HCT116 (cell line): ENCODE measurements around the gene EIF4E2. TPM values are rescaled to one million over a fixed set of nuclear protein-coding genes. Genes with fewer than 3 reads are reported as not detected.

ENCODE experiments used
- ATAC-seq: fragments of 200-7000 bp; cut with Tn5 transposase; 2 replicates; pipeline ENCODE4 v1.9.1; 2020; ENCODE audit warnings: mild to moderate bottlenecking, moderate library complexity
- BruUV-seq: library from RNA; stranded (reverse); fragments of 400-500 nt; replicated peaks from 2 replicates; lab custom pipeline; 2021; lab: Mats Ljungman, UMichigan
- CTCF ChIA-PET: fragments of 300-600 bp; sonication (Branson Sonifier 250); formaldehyde crosslinking; loops from one replicate; lab custom pipeline; 2021; ENCODE audit warnings: antibody characterized with exemption; lab: Charles Lee
- POLR2A ChIA-PET: fragments of 300-600, 350-600 bp; sonication (Branson Sonifier 250); formaldehyde crosslinking; loops from one replicate; lab custom pipeline; 2021; ENCODE audit warnings: antibody characterized with exemption; lab: Charles Lee
- RAD21 ChIA-PET, 2 experiments: fragments of 300-600 bp; sonication (Branson Sonifier 250); formaldehyde crosslinking; loops; one replicate each; lab custom pipeline; 2023; ENCODE audit warnings: low total read pairs in 2 of 2; ENCODE audit not compliant: uncharacterized antibody in 2 of 2, unreplicated experiment in 2 of 2, low non-redundant PET in 1 of 2; lab: Charles Lee
- DNase-seq: peaks from one replicate; pipeline ENCODE4 v3.0.0-alpha.2; 2010; ENCODE audit warnings: low read depth, low spot score
- H2AFZ ChIP-seq: fragments of 200-600 bp; shearing (Covaris generic), sonication (generic); 2 replicates; pipeline ENCODE4 v1.6.1; 2017; ENCODE audit warnings: low read depth, mixed run types, mixed read lengths, antibody characterized with exemption, low read length; ENCODE audit not compliant: poor library complexity, severe bottlenecking
- H3K27ac ChIP-seq: 2 replicates; pipeline ENCODE4 v1.5.1; 2012; ENCODE audit warnings: low read depth, low read length
- H3K27me3 ChIP-seq: fragments of 200-600 bp; sonication (generic); 2 replicates; pipeline ENCODE4 v1.6.1; 2016; ENCODE audit warnings: mixed run types, low read length, mixed read lengths; ENCODE audit not compliant: insufficient read depth
- H3K36me3 ChIP-seq, 2 experiments: fragments of 200-500 bp in 1 of 2; fragments of 200-600 bp in 1 of 2; sonication (Bioruptor generic) in 1 of 2; sonication (generic) in 1 of 2; 2 replicates each; pipeline versions ENCODE4 v1.5.1 to v1.6.1; 2014 to 2016; ENCODE audit warnings: low read length in 2 of 2, inconsistent platforms in 1 of 2, mixed read lengths in 1 of 2, mixed run types in 1 of 2; ENCODE audit not compliant: insufficient read depth in 2 of 2, control insufficient read depth in 1 of 2
- H3K4me1 ChIP-seq, 2 experiments: fragments of 200-600 bp in 1 of 2; sonication (generic) in 1 of 2; 2 replicates each; pipeline versions ENCODE4 v1.5.1 to v1.6.1; 2012 to 2017; ENCODE audit warnings: low read length in 2 of 2, inconsistent platforms in 1 of 2, mild to moderate bottlenecking in 1 of 2, mixed read lengths in 1 of 2, mixed run types in 1 of 2, moderate library complexity in 1 of 2; ENCODE audit not compliant: insufficient read depth in 2 of 2, control insufficient read depth in 1 of 2
- H3K4me2 ChIP-seq: fragments of 200-600 bp; sonication (generic); 2 replicates; pipeline ENCODE4 v1.6.1; 2017; ENCODE audit warnings: mixed run types, low read length, mixed read lengths
- H3K4me3 ChIP-seq, 2 experiments: fragments of 200-600 bp in 1 of 2; sonication (generic) in 1 of 2; replicated peaks in 1 of 2; 2 replicates each; pipeline ENCODE4 v1.5.1; 2011 to 2016; ENCODE audit warnings: low read length in 2 of 2, control low read depth in 1 of 2, low read depth in 1 of 2, mild to moderate bottlenecking in 1 of 2, mixed read lengths in 1 of 2, mixed run types in 1 of 2
- H3K79me2 ChIP-seq: fragments of 200-600 bp; sonication (generic); 2 replicates; pipeline ENCODE4 v1.6.1; 2017; ENCODE audit warnings: mild to moderate bottlenecking, mixed run types, low read length, moderate library complexity, mixed read lengths; ENCODE audit not compliant: insufficient read depth
- H3K9ac ChIP-seq: fragments of 200-600 bp; sonication (generic); 2 replicates; pipeline ENCODE4 v1.6.1; 2016; ENCODE audit warnings: low read length, mixed read lengths
- H3K9me2 ChIP-seq: fragments of 200-600 bp; sonication (generic), shearing (Covaris generic); 2 replicates; pipeline ENCODE4 v1.6.1; 2017; ENCODE audit warnings: mixed run types, mild to moderate bottlenecking, moderate library complexity; ENCODE audit not compliant: insufficient read depth
- H3K9me3 ChIP-seq, 2 experiments: fragments of 200-500 bp in 1 of 2; fragments of 200-600 bp in 1 of 2; sonication (Bioruptor generic) in 1 of 2; sonication (generic) in 1 of 2; 2 replicates each; pipeline ENCODE4 v1.6.1; 2014 to 2017; ENCODE audit warnings: low read length in 2 of 2, mixed read lengths in 2 of 2, inconsistent platforms in 1 of 2, low read depth in 1 of 2, mild to moderate bottlenecking in 1 of 2, mixed run types in 1 of 2, moderate library complexity in 1 of 2; ENCODE audit not compliant: control insufficient read depth in 1 of 2, insufficient read depth in 1 of 2
- H4K20me1 ChIP-seq: fragments of 200-600 bp; sonication (generic), shearing (Covaris generic); 2 replicates; pipeline ENCODE4 v1.6.1; 2017; ENCODE audit warnings: mixed run types, mild to moderate bottlenecking, moderate library complexity; ENCODE audit not compliant: insufficient read depth
- ATF3 ChIP-seq: IDR thresholded peaks from 2 replicates; pipeline ENCODE4 v1.6.1; 2012
- CBX3 ChIP-seq: IDR thresholded peaks from 2 replicates; pipeline ENCODE4 v1.6.1; 2012; ENCODE audit warnings: low read depth
- CEBPB ChIP-seq: IDR thresholded peaks from 2 replicates; pipeline ENCODE4 v1.6.1; 2012; ENCODE audit warnings: low read depth
- CTCF ChIP-seq, 3 experiments: fragments of 200-600 bp in 1 of 3; sonication (generic) in 1 of 3; IDR thresholded peaks in 2 of 3; conservative IDR thresholded peaks in 1 of 3; 2 replicates each; pipeline ENCODE4 v1.5.1; 2012 to 2017; ENCODE audit warnings: low read depth in 2 of 3, low read length in 2 of 3, antibody characterized with exemption in 1 of 3, borderline replicate concordance in 1 of 3, control low read depth in 1 of 3, mild to moderate bottlenecking in 1 of 3, mixed read lengths in 1 of 3, mixed run types in 1 of 3, moderate library complexity in 1 of 3; ENCODE audit not compliant: insufficient read depth in 1 of 3
- EGR1 ChIP-seq: IDR thresholded peaks from 2 replicates; pipeline ENCODE4 v1.6.1; 2012; ENCODE audit warnings: low read depth
- ELF1 ChIP-seq: IDR thresholded peaks from 2 replicates; pipeline ENCODE4 v1.6.1; 2012; ENCODE audit warnings: low read depth, borderline replicate concordance
- FOSL1 ChIP-seq: IDR thresholded peaks from 2 replicates; pipeline ENCODE4 v1.6.1; 2012; ENCODE audit warnings: low read depth
- JUND ChIP-seq: IDR thresholded peaks from 2 replicates; pipeline ENCODE4 v1.6.1; 2012
- MAX ChIP-seq: IDR thresholded peaks from 2 replicates; pipeline ENCODE4 v1.6.1; 2012
- POLR2A ChIP-seq: IDR thresholded peaks from 2 replicates; pipeline ENCODE4 v1.7.0; 2011; ENCODE audit warnings: borderline replicate concordance; ENCODE audit not compliant: insufficient read depth, insufficient read length; ENCODE audit errors: extremely low read depth
- RAD21 ChIP-seq: IDR thresholded peaks from 2 replicates; pipeline ENCODE4 v1.6.1; 2012; ENCODE audit warnings: low read depth, mild to moderate bottlenecking
- SIN3A ChIP-seq: IDR thresholded peaks from 2 replicates; pipeline ENCODE4 v1.6.1; 2012; ENCODE audit warnings: low read depth
- TCF7L2 ChIP-seq: IDR thresholded peaks from 2 replicates; pipeline ENCODE4 v1.7.0; 2011; ENCODE audit warnings: borderline replicate concordance, inconsistent platforms; ENCODE audit not compliant: insufficient read depth, insufficient read length; ENCODE audit errors: extremely low read depth
- YY1 ChIP-seq: IDR thresholded peaks from 2 replicates; pipeline ENCODE4 v1.6.1; 2011; ENCODE audit warnings: low read length, low read depth, moderate library complexity, mild to moderate bottlenecking; ENCODE audit not compliant: insufficient replicate concordance; ENCODE audit errors: extremely low read depth
- ZBTB33 ChIP-seq: IDR thresholded peaks from 2 replicates; pipeline ENCODE4 v1.6.1; 2011; ENCODE audit warnings: mild to moderate bottlenecking, low read length, moderate library complexity; ENCODE audit not compliant: insufficient replicate concordance; ENCODE audit errors: extremely low read depth
- intact Hi-C: fragments of 100-400 bp; cut with micrococcal nuclease; formaldehyde crosslinking; loops from 2 replicates; pipeline ENCODE4 v1.10.0; 2022
- total RNA-seq: library from RNA; stranded (reverse); gene quantifications from one replicate; pipeline ENCODE4 v1.2.1, GENCODE V29; 2021; ENCODE audit not compliant: unreplicated experiment

Gene EIF4E2
- total RNA-seq, 1 experiment from 2014 or later: 58.6 TPM

GRCh38 chr2:232537499-232537898 is 13.0 kb upstream of the EIF4E2 start:
- ChIA-PET CTCF (no interaction called here), RAD21 (no interaction called here)
- no peak for ATAC-seq
- no peaks in the 10 kb centered on the region for H3K79me2 ChIP-seq
- H3K4me2 ChIP-seq: no peak overlapping the region
- H3K4me1 ChIP-seq: 0 out of 4 replicates have a peak, but pooled peaks cover 0 to 3% of the 10 kb centered on the region in 2 experiments
- intact Hi-C loops: no loop called here
- H3K9ac ChIP-seq: no peak overlapping the region
- H2AFZ ChIP-seq: no peak overlapping the region
- H3K4me3 ChIP-seq: no peak overlapping the region
- BruUV-seq: no TSS peak
- H4K20me1 ChIP-seq: no peaks in the 10 kb centered on the region
- H3K36me3 ChIP-seq: no peaks in the 10 kb centered on the region
- no peak overlapping the region for H3K27ac ChIP-seq
- peaks cover 0 to 8% of the 10 kb centered on the region in 2 experiments; a peak in 3 of 4 replicates for H3K9me3 ChIP-seq
- TF ChIP-seq MAX: no peak
- no peak for TF ChIP-seq POLR2A
- no peak for TF ChIP-seq FOSL1
- TF ChIP-seq TCF7L2: no peak
- TF ChIP-seq RAD21: no peak
- no peak for TF ChIP-seq YY1
- no peak for TF ChIP-seq CTCF (IDR thresholded peaks at IDR 0.05 in 2 of 3, conservative IDR thresholded peaks at IDR 0.05 in 1 of 3; ENCODE audit: borderline replicate concordance in 1 of 3, insufficient read depth in 1 of 3, low read depth in 2 of 3, low read length in 2 of 3)
- TF ChIP-seq CEBPB: no peak
- no peak for TF ChIP-seq ELF1
- TF ChIP-seq CBX3: no peak
- no peak for TF ChIP-seq ZBTB33
- no peak for TF ChIP-seq SIN3A
- TF ChIP-seq JUND: no peak
- no peak for TF ChIP-seq EGR1
- TF ChIP-seq ATF3: no peak
- TF ChIP-seq, all 23 proteins: peak for 0
- DNase-seq: no peak
- Histone ChIP-seq H3K9me2 (no peaks in the 10 kb centered on the region), H3K27me3 (no peaks in the 10 kb centered on the region)
- POLR2A ChIA-PET: no interaction called here
